ENCODE measurements around the gene SORBS2.
A peak's percentile ranks its signal among the peaks of the same experiment; 100 is the strongest.

Gene SORBS2

DNA sequence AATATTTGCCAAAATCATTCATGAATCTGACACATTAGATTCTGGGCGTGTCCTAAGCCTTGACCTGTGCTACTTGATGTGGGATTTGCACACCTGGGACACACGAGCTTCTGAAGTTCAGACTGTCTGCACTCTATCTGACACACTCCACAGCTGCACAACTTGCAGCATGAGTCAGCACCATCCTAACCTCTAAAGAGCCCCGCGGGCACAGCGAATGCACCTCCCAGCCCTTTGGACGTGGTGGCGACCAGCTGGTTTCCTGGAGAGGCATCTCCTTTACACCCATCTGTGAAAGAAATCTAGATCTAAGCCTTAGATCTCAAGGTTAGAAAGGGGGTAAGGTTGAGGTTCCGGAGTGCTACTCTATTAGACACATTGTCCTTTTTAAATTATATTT, 69.2 kb downstream of the SORBS2 start:
- WGBS (ENCODE audit: extremely low coverage, insufficient coverage, insufficient read length) = no CpG with 5 or more reads among the region's 8 CpGs
- H2AFZ ChIP-seq (ENCODE audit: insufficient read depth, low read length, poor library complexity) = no peak overlapping the region
- no peaks in the 10 kb centered on the region for H3K36me3 ChIP-seq (ENCODE audit: control insufficient read depth in 1 of 2, insufficient read depth in 2 of 2, low read length in 2 of 2)

DNA sequence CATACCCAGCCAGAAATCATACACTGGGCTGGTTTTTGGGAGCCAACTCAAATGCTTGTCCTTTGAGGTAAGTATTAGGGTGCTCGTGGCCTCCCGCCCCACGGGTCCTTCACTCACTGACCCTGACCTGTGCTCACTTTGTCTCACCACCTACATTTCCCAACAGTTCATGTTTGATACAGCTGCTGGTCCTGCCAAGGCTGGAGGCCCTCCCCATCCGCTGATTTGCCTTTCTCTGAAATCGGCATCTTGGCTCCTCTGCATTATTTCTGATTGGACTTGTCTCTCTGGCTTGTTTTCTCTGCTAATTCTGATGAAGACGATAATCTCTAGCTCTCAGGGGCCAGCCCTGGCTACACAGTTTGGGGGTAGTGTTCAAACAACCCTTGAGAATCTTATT, 70.2 kb downstream of the SORBS2 start:
- no peak overlapping the region for H2BK12ac ChIP-seq (ENCODE audit: low read length)
- no CpG with 5 or more reads among the region's 6 CpGs for WGBS (ENCODE audit: extremely low coverage, insufficient coverage, insufficient read length)
- H2BK120ac ChIP-seq (ENCODE audit: insufficient read depth, low read length, poor library complexity) = no peak overlapping the region
- no peaks in the 10 kb centered on the region for H3K36me3 ChIP-seq (ENCODE audit: control insufficient read depth in 1 of 2, insufficient read depth in 2 of 2, low read length in 2 of 2)
- H3K4me1 ChIP-seq (ENCODE audit: control insufficient read depth in 1 of 2, insufficient read depth in 2 of 2, low read length in 2 of 2) = no peaks in the 10 kb centered on the region
- H3K23ac ChIP-seq (ENCODE audit: low read length) = no peak overlapping the region
- H3K4me3 ChIP-seq (ENCODE audit: low read depth, low read length) = peak overlapping the region; percentile 50
- no peak overlapping the region for H2BK5ac ChIP-seq (ENCODE audit: low read depth, low read length, poor library complexity)
- H3K18ac ChIP-seq (ENCODE audit: low read length) = no peak overlapping the region
- H3K9ac ChIP-seq (ENCODE audit: low read length) = no peak overlapping the region
- no peak overlapping the region for H2AK5ac ChIP-seq (ENCODE audit: low read length)
- H3K4me2 ChIP-seq (ENCODE audit: low read length) = no peak overlapping the region
- no peaks in the 10 kb centered on the region for H3K27me3 ChIP-seq (ENCODE audit: insufficient read depth, low read length)
- no peak overlapping the region for H3K27ac ChIP-seq (ENCODE audit: low read depth, low read length)
- no peak overlapping the region for H3K4ac ChIP-seq (ENCODE audit: low read depth, low read length)
- no peak overlapping the region for H4K8ac ChIP-seq (ENCODE audit: low read depth, low read length)
- H3K79me2 ChIP-seq (ENCODE audit: control insufficient read depth, insufficient read depth, low read length, poor library complexity) = no peaks in the 10 kb centered on the region
- H3K9me3 ChIP-seq (ENCODE audit: insufficient read depth, low read depth, low read length) = peaks cover 4% of the 10 kb centered on the region
- H4K91ac ChIP-seq (ENCODE audit: low read depth, low read length) = no peak overlapping the region
- H4K12ac ChIP-seq (ENCODE audit: low read depth, low read length) = no peak overlapping the region
- no peak overlapping the region for H3K14ac ChIP-seq (ENCODE audit: low read length)
- no peaks in the 10 kb centered on the region for H3K79me1 ChIP-seq (ENCODE audit: low read length)
- H2AFZ ChIP-seq (ENCODE audit: insufficient read depth, low read length, poor library complexity) = no peak overlapping the region
- DNase-seq = no peak

More for the DNA sequence above, 69.2 kb downstream of the SORBS2 start:
- DNase-seq = peak; percentile 44 to 74
- Histone ChIP-seq H3K4me2 (ENCODE audit: low read length) (no peak overlapping the region), H2AK5ac (ENCODE audit: low read length) (no peak overlapping the region), H3K79me2 (ENCODE audit: control insufficient read depth, insufficient read depth, low read length, poor library complexity) (no peaks in the 10 kb centered on the region), H4K12ac (ENCODE audit: low read depth, low read length) (no peak overlapping the region), H3K79me1 (ENCODE audit: low read length) (no peaks in the 10 kb centered on the region), H3K27ac (ENCODE audit: low read depth, low read length) (no peak overlapping the region), H2BK5ac (ENCODE audit: low read depth, low read length, poor library complexity) (no peak overlapping the region), H3K9ac (ENCODE audit: low read length) (no peak overlapping the region), H3K4ac (ENCODE audit: low read depth, low read length) (no peak overlapping the region), H3K4me3 (ENCODE audit: low read depth, low read length) (no peak overlapping the region), H3K23ac (ENCODE audit: low read length) (no peak overlapping the region), H3K9me3 (ENCODE audit: insufficient read depth, low read depth, low read length) (peaks cover 4% of the 10 kb centered on the region), H3K4me1 (ENCODE audit: control insufficient read depth in 1 of 2, insufficient read depth in 2 of 2, low read length in 2 of 2) (no peaks in the 10 kb centered on the region), H4K91ac (ENCODE audit: low read depth, low read length) (no peak overlapping the region), H3K18ac (ENCODE audit: low read length) (no peak overlapping the region), H4K8ac (ENCODE audit: low read depth, low read length) (no peak overlapping the region), H2BK12ac (ENCODE audit: low read length) (no peak overlapping the region), H3K14ac (ENCODE audit: low read length) (no peak overlapping the region), H3K27me3 (ENCODE audit: insufficient read depth, low read length) (no peaks in the 10 kb centered on the region), H2BK120ac (ENCODE audit: insufficient read depth, low read length, poor library complexity) (no peak overlapping the region)

DNA sequence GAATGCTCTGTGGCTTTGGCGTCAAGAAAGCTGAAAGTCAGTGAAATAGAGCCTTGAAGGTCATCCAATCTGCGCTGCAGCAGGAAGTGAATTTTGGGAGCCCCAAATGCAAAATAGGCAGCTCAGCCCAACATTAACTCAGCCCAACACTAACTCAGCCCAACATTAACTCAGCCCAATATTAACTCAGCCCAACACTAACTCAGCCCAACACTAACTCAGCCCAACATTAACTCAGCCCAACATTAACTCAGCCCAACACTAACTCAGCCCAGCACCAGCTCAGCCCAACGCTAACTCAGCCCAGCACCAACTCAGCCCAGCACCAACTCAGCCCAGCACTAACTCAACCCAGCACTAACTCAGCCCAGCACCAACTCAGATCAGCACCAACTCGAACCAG, 71.5 kb downstream of the SORBS2 start:
- no peaks in the 10 kb centered on the region for H3K27me3 ChIP-seq (ENCODE audit: insufficient read depth, low read length)
- H3K4ac ChIP-seq (ENCODE audit: low read depth, low read length) = no peak overlapping the region
- H2BK5ac ChIP-seq (ENCODE audit: low read depth, low read length, poor library complexity) = no peak overlapping the region
- H3K9me3 ChIP-seq (ENCODE audit: insufficient read depth, low read depth, low read length) = peaks cover 6% of the 10 kb centered on the region
- H3K23ac ChIP-seq (ENCODE audit: low read length) = no peak overlapping the region
- no peaks in the 10 kb centered on the region for H3K4me1 ChIP-seq (ENCODE audit: control insufficient read depth in 1 of 2, insufficient read depth in 2 of 2, low read length in 2 of 2)
- H2AK5ac ChIP-seq (ENCODE audit: low read length) = no peak overlapping the region
- H3K79me2 ChIP-seq (ENCODE audit: control insufficient read depth, insufficient read depth, low read length, poor library complexity) = no peaks in the 10 kb centered on the region
- H3K4me3 ChIP-seq (ENCODE audit: low read depth, low read length) = no peak overlapping the region
- H2BK120ac ChIP-seq (ENCODE audit: insufficient read depth, low read length, poor library complexity) = no peak overlapping the region
- no peaks in the 10 kb centered on the region for H3K36me3 ChIP-seq (ENCODE audit: control insufficient read depth in 1 of 2, insufficient read depth in 2 of 2, low read length in 2 of 2)
- DNase-seq = no peak
- no peak overlapping the region for H4K91ac ChIP-seq (ENCODE audit: low read depth, low read length)
- no peak overlapping the region for H2AFZ ChIP-seq (ENCODE audit: insufficient read depth, low read length, poor library complexity)
- H3K27ac ChIP-seq (ENCODE audit: low read depth, low read length) = no peak overlapping the region
- H3K4me2 ChIP-seq (ENCODE audit: low read length) = no peak overlapping the region
- no peak overlapping the region for H4K8ac ChIP-seq (ENCODE audit: low read depth, low read length)
- WGBS (ENCODE audit: extremely low coverage, insufficient coverage, insufficient read length) = no CpG with 5 or more reads among the region's 4 CpGs
- H2BK12ac ChIP-seq (ENCODE audit: low read length) = no peak overlapping the region
- no peak overlapping the region for H3K14ac ChIP-seq (ENCODE audit: low read length)
- H3K79me1 ChIP-seq (ENCODE audit: low read length) = no peaks in the 10 kb centered on the region
- H3K18ac ChIP-seq (ENCODE audit: low read length) = no peak overlapping the region
- H3K9ac ChIP-seq (ENCODE audit: low read length) = no peak overlapping the region
- H4K12ac ChIP-seq (ENCODE audit: low read depth, low read length) = no peak overlapping the region

DNA sequence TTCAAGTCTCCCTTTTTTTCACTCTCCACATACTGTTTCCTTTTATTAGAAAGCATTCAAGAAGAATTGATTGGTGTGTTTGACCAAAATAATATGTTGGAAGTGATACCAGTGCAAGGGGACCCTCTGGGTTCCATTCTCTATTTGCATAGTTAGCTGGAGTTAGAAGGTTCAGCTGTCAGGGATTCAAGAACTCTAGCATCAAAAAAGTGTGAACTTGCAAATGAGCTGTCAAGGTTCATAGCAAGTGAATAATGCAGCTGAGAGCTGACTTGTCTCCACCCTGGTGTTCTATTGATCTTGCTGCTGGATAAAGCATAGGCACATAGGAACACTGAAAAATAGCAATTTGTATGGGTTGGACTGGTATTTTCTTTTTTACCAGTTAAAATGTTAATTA, 73.2 kb downstream of the SORBS2 start:
- H3K27me3 ChIP-seq (ENCODE audit: insufficient read depth, low read length) = no peaks in the 10 kb centered on the region
- no peak overlapping the region for H3K27ac ChIP-seq (ENCODE audit: low read depth, low read length)
- H3K9ac ChIP-seq (ENCODE audit: low read length) = no peak overlapping the region
- no peaks in the 10 kb centered on the region for H3K36me3 ChIP-seq (ENCODE audit: control insufficient read depth in 1 of 2, insufficient read depth in 2 of 2, low read length in 2 of 2)
- H3K9me3 ChIP-seq (ENCODE audit: insufficient read depth, low read depth, low read length) = peaks cover 6% of the 10 kb centered on the region
- H3K79me1 ChIP-seq (ENCODE audit: low read length) = no peaks in the 10 kb centered on the region
- no peaks in the 10 kb centered on the region for H3K79me2 ChIP-seq (ENCODE audit: control insufficient read depth, insufficient read depth, low read length, poor library complexity)
- H4K91ac ChIP-seq (ENCODE audit: low read depth, low read length) = no peak overlapping the region
- no peak overlapping the region for H3K4me2 ChIP-seq (ENCODE audit: low read length)
- H2BK120ac ChIP-seq (ENCODE audit: insufficient read depth, low read length, poor library complexity) = no peak overlapping the region
- no peak overlapping the region for H4K12ac ChIP-seq (ENCODE audit: low read depth, low read length)
- H2BK5ac ChIP-seq (ENCODE audit: low read depth, low read length, poor library complexity) = no peak overlapping the region
- no peak overlapping the region for H3K4me3 ChIP-seq (ENCODE audit: low read depth, low read length)
- H2BK12ac ChIP-seq (ENCODE audit: low read length) = no peak overlapping the region
- H3K18ac ChIP-seq (ENCODE audit: low read length) = no peak overlapping the region
- no peaks in the 10 kb centered on the region for H3K4me1 ChIP-seq (ENCODE audit: control insufficient read depth in 1 of 2, insufficient read depth in 2 of 2, low read length in 2 of 2)
- no peak overlapping the region for H3K14ac ChIP-seq (ENCODE audit: low read length)
- DNase-seq = no peak
- no peak overlapping the region for H2AK5ac ChIP-seq (ENCODE audit: low read length)
- H3K4ac ChIP-seq (ENCODE audit: low read depth, low read length) = no peak overlapping the region
- no peak overlapping the region for H4K8ac ChIP-seq (ENCODE audit: low read depth, low read length)
- H2AFZ ChIP-seq (ENCODE audit: insufficient read depth, low read length, poor library complexity) = no peak overlapping the region
- H3K23ac ChIP-seq (ENCODE audit: low read length) = no peak overlapping the region

Measured in trophoblast cell (in vitro differentiated cells and primary cell).